Measurements from ENCODE around the gene MNAT1.

The MNAT1 gene

DNA sequence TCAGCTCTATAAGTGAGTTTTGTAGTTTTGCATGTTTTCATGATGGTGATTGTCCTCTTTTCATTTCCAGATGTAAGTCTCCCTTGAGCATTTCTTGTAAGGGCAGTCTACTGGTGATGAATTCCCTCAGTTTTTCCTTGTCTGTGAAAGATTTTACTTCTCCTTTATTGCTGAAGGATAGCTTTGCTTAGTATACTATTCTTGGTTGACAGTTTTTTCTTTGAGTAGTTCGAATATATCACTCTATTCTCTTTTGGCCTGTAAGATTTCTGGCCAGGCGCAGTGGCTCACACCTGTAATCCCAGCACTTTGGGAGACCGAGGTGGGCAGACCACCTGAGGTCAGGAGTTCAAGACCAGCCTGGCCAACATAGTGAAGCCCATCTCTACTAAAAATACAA is 34.0 kb upstream of the MNAT1 start:
- Histone ChIP-seq H4K8ac (ENCODE audit: low read depth, low read length) (no peak overlapping the region), H3K14ac (ENCODE audit: low read length) (no peak overlapping the region), H3K36me3 (ENCODE audit: control insufficient read depth in 1 of 2, insufficient read depth in 2 of 2, low read length in 2 of 2) (no peaks in the 10 kb centered on the region), H2BK5ac (ENCODE audit: low read depth, low read length, poor library complexity) (no peak overlapping the region), H3K79me2 (ENCODE audit: control insufficient read depth, insufficient read depth, low read length, poor library complexity) (no peaks in the 10 kb centered on the region), H3K27ac (ENCODE audit: low read depth, low read length) (no peak overlapping the region), H4K12ac (ENCODE audit: low read depth, low read length) (no peak overlapping the region), H3K9ac (ENCODE audit: low read length) (no peak overlapping the region), H3K79me1 (ENCODE audit: low read length) (no peaks in the 10 kb centered on the region), H2AFZ (ENCODE audit: insufficient read depth, low read length, poor library complexity) (no peak overlapping the region), H2BK120ac (ENCODE audit: insufficient read depth, low read length, poor library complexity) (no peak overlapping the region), H3K4ac (ENCODE audit: low read depth, low read length) (no peak overlapping the region), H3K9me3 (ENCODE audit: insufficient read depth, low read depth, low read length) (peaks cover 3% of the 10 kb centered on the region), H3K4me2 (ENCODE audit: low read length) (no peak overlapping the region), H3K4me1 (ENCODE audit: control insufficient read depth in 1 of 2, insufficient read depth in 2 of 2, low read length in 2 of 2) (no peaks in the 10 kb centered on the region), H3K27me3 (ENCODE audit: insufficient read depth, low read length) (no peaks in the 10 kb centered on the region), H3K18ac (ENCODE audit: low read length) (no peak overlapping the region), H3K23ac (ENCODE audit: low read length) (no peak overlapping the region), H2AK5ac (ENCODE audit: low read length) (no peak overlapping the region), H2BK12ac (ENCODE audit: low read length) (no peak overlapping the region), H3K4me3 (ENCODE audit: low read depth, low read length) (no peak overlapping the region), H4K91ac (ENCODE audit: low read depth, low read length) (no peak overlapping the region)
- DNase-seq, result no peak
- no CpG with 5 or more reads among the region's 3 CpGs for WGBS (ENCODE audit: extremely low coverage, insufficient coverage, insufficient read length)

DNA sequence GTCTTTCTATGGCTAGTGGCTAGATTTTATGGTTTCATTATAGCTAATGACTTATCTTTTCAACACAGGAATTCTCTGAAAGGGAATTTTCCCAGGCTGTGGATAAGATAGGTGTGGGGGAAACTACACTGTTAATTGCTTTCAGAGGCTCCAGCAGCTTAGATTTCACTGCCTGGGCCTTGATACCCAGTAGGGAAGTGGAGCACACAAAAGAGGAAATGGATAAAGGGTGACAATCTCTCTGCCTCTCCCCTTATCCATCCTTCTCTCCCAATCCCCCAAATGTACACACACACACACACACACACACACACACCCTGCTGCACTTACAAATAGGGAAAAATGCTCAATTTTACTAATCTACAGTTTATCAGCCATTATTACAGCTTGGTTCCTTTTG is 29.5 kb upstream of the MNAT1 start:
- no peak overlapping the region for H3K18ac ChIP-seq (ENCODE audit: low read length)
- no peaks in the 10 kb centered on the region for H3K27me3 ChIP-seq (ENCODE audit: insufficient read depth, low read length)
- DNase-seq, result no peak
- H3K23ac ChIP-seq (ENCODE audit: low read length), result no peak overlapping the region
- no peak overlapping the region for H3K14ac ChIP-seq (ENCODE audit: low read length)
- no peak overlapping the region for H2BK120ac ChIP-seq (ENCODE audit: insufficient read depth, low read length, poor library complexity)
- H4K12ac ChIP-seq (ENCODE audit: low read depth, low read length), result no peak overlapping the region
- no peak overlapping the region for H2BK12ac ChIP-seq (ENCODE audit: low read length)
- no peak overlapping the region for H2AFZ ChIP-seq (ENCODE audit: insufficient read depth, low read length, poor library complexity)
- H3K4me3 ChIP-seq (ENCODE audit: low read depth, low read length), result no peak overlapping the region
- H3K4me1 ChIP-seq (ENCODE audit: control insufficient read depth in 1 of 2, insufficient read depth in 2 of 2, low read length in 2 of 2), result no peaks in the 10 kb centered on the region
- H2AK5ac ChIP-seq (ENCODE audit: low read length), result no peak overlapping the region
- peaks cover 3% of the 10 kb centered on the region for H3K9me3 ChIP-seq (ENCODE audit: insufficient read depth, low read depth, low read length)
- H3K36me3 ChIP-seq (ENCODE audit: control insufficient read depth in 1 of 2, insufficient read depth in 2 of 2, low read length in 2 of 2), result no peaks in the 10 kb centered on the region
- no peak overlapping the region for H2BK5ac ChIP-seq (ENCODE audit: low read depth, low read length, poor library complexity)
- no peak overlapping the region for H4K91ac ChIP-seq (ENCODE audit: low read depth, low read length)
- no peak overlapping the region for H4K8ac ChIP-seq (ENCODE audit: low read depth, low read length)
- no peak overlapping the region for H3K9ac ChIP-seq (ENCODE audit: low read length)
- no peaks in the 10 kb centered on the region for H3K79me2 ChIP-seq (ENCODE audit: control insufficient read depth, insufficient read depth, low read length, poor library complexity)
- H3K27ac ChIP-seq (ENCODE audit: low read depth, low read length), result no peak overlapping the region
- no peak overlapping the region for H3K4me2 ChIP-seq (ENCODE audit: low read length)
- no peaks in the 10 kb centered on the region for H3K79me1 ChIP-seq (ENCODE audit: low read length)
- no peak overlapping the region for H3K4ac ChIP-seq (ENCODE audit: low read depth, low read length)

DNA sequence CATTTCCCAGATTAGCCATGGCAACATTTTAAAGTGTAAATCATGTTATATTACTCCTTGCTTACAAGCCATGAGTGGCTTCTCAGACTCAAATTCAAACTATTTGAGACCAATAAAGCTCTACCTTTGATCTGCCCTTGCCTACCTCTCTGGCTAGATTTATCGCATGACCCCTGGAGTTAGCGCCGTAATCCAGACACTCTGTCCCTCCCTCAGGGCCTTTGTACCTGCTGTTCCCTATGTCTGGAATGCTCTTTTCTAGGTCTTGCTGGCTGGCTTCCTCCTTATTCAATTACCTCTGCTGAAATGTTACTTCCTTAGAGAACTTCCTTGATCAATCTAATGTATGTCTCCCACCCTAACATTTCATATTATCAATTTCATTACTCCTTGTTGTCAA is 26.7 kb upstream of the MNAT1 start:
- no peak for DNase-seq
- H3K27ac ChIP-seq (ENCODE audit: low read depth, low read length), result no peak overlapping the region
- no peak overlapping the region for H3K4ac ChIP-seq (ENCODE audit: low read depth, low read length)
- H4K12ac ChIP-seq (ENCODE audit: low read depth, low read length), result no peak overlapping the region
- H3K23ac ChIP-seq (ENCODE audit: low read length), result no peak overlapping the region
- no peak overlapping the region for H3K4me2 ChIP-seq (ENCODE audit: low read length)
- H2BK12ac ChIP-seq (ENCODE audit: low read length), result no peak overlapping the region
- H3K4me3 ChIP-seq (ENCODE audit: low read depth, low read length), result no peak overlapping the region
- H3K4me1 ChIP-seq (ENCODE audit: control insufficient read depth in 1 of 2, insufficient read depth in 2 of 2, low read length in 2 of 2), result no peaks in the 10 kb centered on the region
- H3K9me3 ChIP-seq (ENCODE audit: insufficient read depth, low read depth, low read length), result no peaks in the 10 kb centered on the region
- no CpG with 5 or more reads among the region's 3 CpGs for WGBS (ENCODE audit: extremely low coverage, insufficient coverage, insufficient read length)
- H2BK120ac ChIP-seq (ENCODE audit: insufficient read depth, low read length, poor library complexity), result no peak overlapping the region
- no peak overlapping the region for H3K18ac ChIP-seq (ENCODE audit: low read length)
- H2AK5ac ChIP-seq (ENCODE audit: low read length), result no peak overlapping the region
- H3K79me1 ChIP-seq (ENCODE audit: low read length), result no peaks in the 10 kb centered on the region
- H3K36me3 ChIP-seq (ENCODE audit: control insufficient read depth in 1 of 2, insufficient read depth in 2 of 2, low read length in 2 of 2), result no peaks in the 10 kb centered on the region
- H2AFZ ChIP-seq (ENCODE audit: insufficient read depth, low read length, poor library complexity), result no peak overlapping the region
- no peak overlapping the region for H3K9ac ChIP-seq (ENCODE audit: low read length)
- H4K8ac ChIP-seq (ENCODE audit: low read depth, low read length), result no peak overlapping the region
- no peak overlapping the region for H3K14ac ChIP-seq (ENCODE audit: low read length)
- H4K91ac ChIP-seq (ENCODE audit: low read depth, low read length), result no peak overlapping the region
- H3K79me2 ChIP-seq (ENCODE audit: control insufficient read depth, insufficient read depth, low read length, poor library complexity), result no peaks in the 10 kb centered on the region
- no peak overlapping the region for H2BK5ac ChIP-seq (ENCODE audit: low read depth, low read length, poor library complexity)
- no peaks in the 10 kb centered on the region for H3K27me3 ChIP-seq (ENCODE audit: insufficient read depth, low read length)

DNA sequence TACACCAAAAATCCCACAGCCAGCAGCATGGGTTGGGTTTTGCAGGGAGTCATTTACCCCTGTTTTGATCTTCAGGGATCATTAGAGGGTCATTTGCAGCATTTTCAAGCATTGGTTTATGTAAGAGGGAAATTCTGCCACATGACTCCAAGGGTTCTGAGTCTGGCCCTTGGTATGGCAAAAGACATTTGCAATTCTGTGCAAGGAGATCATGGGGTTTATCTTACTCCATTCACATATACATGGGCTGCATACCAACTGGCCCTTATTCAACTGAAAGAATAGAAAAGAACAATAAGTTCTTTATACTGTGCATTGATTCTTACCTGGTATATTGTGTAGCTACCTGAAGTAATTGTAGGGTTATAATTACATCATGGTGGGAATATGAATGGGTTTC is 24.1 kb upstream of the MNAT1 start:
- Histone ChIP-seq H3K23ac (ENCODE audit: low read length) (no peak overlapping the region), H2AFZ (ENCODE audit: insufficient read depth, low read length, poor library complexity) (no peak overlapping the region), H2BK12ac (ENCODE audit: low read length) (no peak overlapping the region), H2BK5ac (ENCODE audit: low read depth, low read length, poor library complexity) (no peak overlapping the region), H3K9ac (ENCODE audit: low read length) (peak overlapping the region; percentile 33), H3K27ac (ENCODE audit: low read depth, low read length) (no peak overlapping the region), H3K79me2 (ENCODE audit: control insufficient read depth, insufficient read depth, low read length, poor library complexity) (no peaks in the 10 kb centered on the region), H3K4me2 (ENCODE audit: low read length) (no peak overlapping the region), H4K91ac (ENCODE audit: low read depth, low read length) (no peak overlapping the region), H3K79me1 (ENCODE audit: low read length) (no peaks in the 10 kb centered on the region), H3K4ac (ENCODE audit: low read depth, low read length) (no peak overlapping the region), H3K4me1 (ENCODE audit: control insufficient read depth in 1 of 2, insufficient read depth in 2 of 2, low read length in 2 of 2) (no peaks in the 10 kb centered on the region), H4K12ac (ENCODE audit: low read depth, low read length) (no peak overlapping the region), H3K27me3 (ENCODE audit: insufficient read depth, low read length) (no peaks in the 10 kb centered on the region), H3K14ac (ENCODE audit: low read length) (no peak overlapping the region), H3K9me3 (ENCODE audit: insufficient read depth, low read depth, low read length) (no peaks in the 10 kb centered on the region), H4K8ac (ENCODE audit: low read depth, low read length) (no peak overlapping the region), H2AK5ac (ENCODE audit: low read length) (no peak overlapping the region), H3K4me3 (ENCODE audit: low read depth, low read length) (no peak overlapping the region), H2BK120ac (ENCODE audit: insufficient read depth, low read length, poor library complexity) (no peak overlapping the region), H3K18ac (ENCODE audit: low read length) (no peak overlapping the region), H3K36me3 (ENCODE audit: control insufficient read depth in 1 of 2, insufficient read depth in 2 of 2, low read length in 2 of 2) (peaks cover 0 to 3% of the 10 kb centered on the region in 2 experiments)
- no peak for DNase-seq

DNA sequence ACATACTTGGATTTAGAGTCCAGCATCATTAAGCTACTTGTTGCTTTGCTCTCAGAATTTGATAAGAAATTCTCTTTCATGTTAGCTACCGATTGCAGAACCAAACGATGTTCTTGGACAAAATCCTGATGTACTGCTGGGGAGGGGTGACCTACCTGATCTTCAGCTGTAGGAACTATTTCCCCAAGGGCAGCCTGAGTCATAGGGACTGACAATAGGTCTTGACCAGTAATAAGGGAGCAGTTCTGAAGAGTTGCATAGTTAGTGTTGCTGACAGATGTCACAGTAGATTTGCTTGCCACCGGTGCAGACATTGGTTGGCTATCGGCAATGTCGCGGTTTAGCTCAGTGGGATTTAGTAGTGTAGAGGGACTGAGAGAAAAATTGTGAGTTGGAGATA is 21.0 kb upstream of the MNAT1 start:
- H3K36me3 ChIP-seq (ENCODE audit: control insufficient read depth in 1 of 2, insufficient read depth in 2 of 2, low read length in 2 of 2), result peaks cover 3 to 5% of the 10 kb centered on the region in 2 experiments
- WGBS (ENCODE audit: extremely low coverage, insufficient coverage, insufficient read length), result no CpG with 5 or more reads among the region's 6 CpGs
- peak; percentile 27 to 52 for DNase-seq

More for the DNA sequence above, 21.0 kb upstream of the MNAT1 start:
- no peak overlapping the region for H3K4ac ChIP-seq (ENCODE audit: low read depth, low read length)
- H2BK120ac ChIP-seq (ENCODE audit: insufficient read depth, low read length, poor library complexity), result no peak overlapping the region
- H3K14ac ChIP-seq (ENCODE audit: low read length), result no peak overlapping the region
- H3K23ac ChIP-seq (ENCODE audit: low read length), result no peak overlapping the region
- no peak overlapping the region for H3K9ac ChIP-seq (ENCODE audit: low read length)
- H2AK5ac ChIP-seq (ENCODE audit: low read length), result no peak overlapping the region
- H4K8ac ChIP-seq (ENCODE audit: low read depth, low read length), result no peak overlapping the region
- no peak overlapping the region for H2AFZ ChIP-seq (ENCODE audit: insufficient read depth, low read length, poor library complexity)
- no peaks in the 10 kb centered on the region for H3K79me1 ChIP-seq (ENCODE audit: low read length)
- no peaks in the 10 kb centered on the region for H3K4me1 ChIP-seq (ENCODE audit: control insufficient read depth in 1 of 2, insufficient read depth in 2 of 2, low read length in 2 of 2)
- no peak overlapping the region for H3K18ac ChIP-seq (ENCODE audit: low read length)
- no peak overlapping the region for H2BK5ac ChIP-seq (ENCODE audit: low read depth, low read length, poor library complexity)
- no peak overlapping the region for H3K4me2 ChIP-seq (ENCODE audit: low read length)
- no peak overlapping the region for H2BK12ac ChIP-seq (ENCODE audit: low read length)
- no peaks in the 10 kb centered on the region for H3K27me3 ChIP-seq (ENCODE audit: insufficient read depth, low read length)
- H3K9me3 ChIP-seq (ENCODE audit: insufficient read depth, low read depth, low read length), result no peaks in the 10 kb centered on the region
- no peaks in the 10 kb centered on the region for H3K79me2 ChIP-seq (ENCODE audit: control insufficient read depth, insufficient read depth, low read length, poor library complexity)
- H3K27ac ChIP-seq (ENCODE audit: low read depth, low read length), result no peak overlapping the region
- no peak overlapping the region for H3K4me3 ChIP-seq (ENCODE audit: low read depth, low read length)
- no peak overlapping the region for H4K12ac ChIP-seq (ENCODE audit: low read depth, low read length)
- no peak overlapping the region for H4K91ac ChIP-seq (ENCODE audit: low read depth, low read length)
